Cardiac septum (tissue), 1 donor: ENCODE data around the gene PROSER2. TPM values are rescaled to one million over a fixed set of nuclear protein-coding genes. Genes with fewer than 3 reads are reported as not detected.

Experiments
- DNase-seq: peaks from one replicate; pipeline ENCODE4 v3.0.0-alpha.2; 2020; ENCODE audit warnings: low spot score
- intact Hi-C: fragments of 100-400 bp; cut with DNase I; formaldehyde crosslinking; loops from one replicate; pipeline ENCODE4 v1.14.0; 2022
- total RNA-seq: library from RNA; stranded (reverse); fragmentation: NEBNext Ultra II Directional; extraction: Animal tissue kit (Norgen Biotek cat#: 25700); gene quantifications from one replicate; pipeline ENCODE4 v1.2.1, GENCODE V29; 2021
- donor health status: DM: no; HTN: no; CAD: no.

The PROSER2 gene
- total RNA-seq, 1 donor from 2014 or later = 1.3 TPM

DNA sequence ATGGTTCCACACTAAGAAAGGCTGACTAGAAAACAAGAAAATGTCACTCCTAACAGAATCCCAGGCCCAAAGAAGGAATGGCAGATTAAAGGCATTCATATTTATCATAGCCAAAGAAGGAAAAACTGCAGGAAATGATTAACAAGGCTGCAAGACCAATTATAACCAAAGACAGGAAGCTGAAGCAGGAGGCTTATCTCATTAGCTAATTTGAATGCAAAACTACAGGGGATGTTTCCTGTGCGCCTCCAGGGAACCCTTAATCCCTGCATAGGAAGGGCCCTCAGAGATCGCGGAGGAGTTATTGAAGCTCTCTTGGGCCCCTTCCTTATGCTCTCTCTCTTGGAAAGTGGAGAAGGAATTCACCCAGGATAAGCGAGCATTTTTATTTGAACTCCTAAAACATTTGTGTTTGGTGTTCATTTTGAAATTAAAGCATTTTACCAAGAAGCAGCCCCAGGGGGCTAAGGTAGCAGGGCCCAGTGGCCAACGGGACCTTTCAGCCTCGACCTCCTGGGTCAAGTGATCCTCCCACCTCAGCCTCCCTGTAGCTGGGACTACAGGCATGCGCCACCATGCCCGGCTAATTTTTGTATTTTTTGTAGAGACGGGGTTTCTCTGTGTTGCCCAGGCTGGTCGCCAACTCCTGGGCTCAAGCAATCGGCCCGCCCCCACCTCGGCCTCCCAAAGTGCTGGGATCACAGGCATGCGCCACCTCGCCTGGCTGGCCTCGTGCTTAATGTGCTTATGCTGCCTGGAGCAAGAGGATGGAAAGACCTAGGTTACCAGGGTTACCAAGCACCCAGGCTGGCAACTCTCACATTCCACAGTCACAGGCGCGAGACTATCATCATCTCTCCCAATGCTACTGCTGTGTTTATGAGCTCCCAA lies 24.1 kb upstream of the PROSER2 start:
- no peak for DNase-seq
- intact Hi-C loops = no loop called here

DNA sequence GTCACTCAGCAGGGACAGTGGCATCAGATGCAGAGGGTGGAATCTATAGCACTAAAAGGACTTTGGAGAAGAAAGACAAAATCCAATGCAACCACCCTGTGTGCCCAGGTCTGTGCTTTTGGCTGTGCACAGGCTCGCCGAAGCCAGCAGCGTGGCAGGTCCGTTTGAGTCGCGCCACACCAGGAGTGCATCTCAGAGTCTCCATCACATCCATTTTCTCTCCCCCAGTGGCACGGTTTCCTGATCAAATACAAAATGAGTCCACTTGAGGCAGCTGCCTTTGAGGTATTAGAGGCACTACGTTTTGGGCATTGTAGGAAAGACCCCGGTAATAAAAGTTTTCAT lies 23.4 kb upstream of the PROSER2 start:
- DNase-seq = no peak
- intact Hi-C loops = no loop called here

DNA sequence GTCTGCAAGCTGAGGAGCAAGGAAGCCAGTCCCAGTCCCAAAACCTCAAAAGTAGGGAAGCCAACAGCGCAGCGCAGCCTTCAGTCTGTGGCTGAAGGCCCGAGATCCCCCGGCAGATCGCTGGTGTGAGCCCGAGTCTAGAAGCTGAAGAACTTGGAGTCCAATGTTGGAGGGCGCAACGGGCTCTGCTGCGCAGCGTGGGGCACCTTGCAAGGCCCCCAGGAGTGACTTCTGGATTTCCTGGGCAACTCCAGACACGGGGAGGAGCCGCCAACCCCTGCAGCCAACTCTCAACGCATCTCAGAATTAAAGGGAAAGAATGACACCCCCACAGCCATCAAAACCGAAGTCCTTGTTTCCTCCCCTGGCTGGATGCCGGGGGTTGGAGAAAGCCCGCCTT lies 18.8 kb upstream of the PROSER2 start:
- no peak for DNase-seq
- intact Hi-C loops = no loop called here

DNA sequence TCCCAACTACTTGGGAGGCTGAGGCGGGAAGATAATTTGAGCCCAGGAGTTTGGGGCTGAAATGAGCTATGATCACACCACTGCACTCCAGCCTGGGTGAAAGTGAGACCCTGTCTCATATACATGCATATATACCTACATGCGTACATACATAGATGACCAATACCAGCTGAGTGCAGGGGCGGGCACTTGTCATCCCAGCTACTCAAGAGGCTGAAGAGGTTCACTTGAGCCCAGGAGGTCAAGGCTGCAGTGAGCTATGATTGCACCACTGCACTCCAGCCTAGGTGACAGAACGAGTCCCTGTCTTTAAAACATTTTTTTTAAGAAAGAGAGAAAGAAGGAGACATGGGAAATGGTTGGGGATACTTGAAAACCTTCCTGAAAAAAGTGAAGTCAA lies 17.4 kb upstream of the PROSER2 start:
- intact Hi-C loops = no loop called here
- DNase-seq = no peak

DNA sequence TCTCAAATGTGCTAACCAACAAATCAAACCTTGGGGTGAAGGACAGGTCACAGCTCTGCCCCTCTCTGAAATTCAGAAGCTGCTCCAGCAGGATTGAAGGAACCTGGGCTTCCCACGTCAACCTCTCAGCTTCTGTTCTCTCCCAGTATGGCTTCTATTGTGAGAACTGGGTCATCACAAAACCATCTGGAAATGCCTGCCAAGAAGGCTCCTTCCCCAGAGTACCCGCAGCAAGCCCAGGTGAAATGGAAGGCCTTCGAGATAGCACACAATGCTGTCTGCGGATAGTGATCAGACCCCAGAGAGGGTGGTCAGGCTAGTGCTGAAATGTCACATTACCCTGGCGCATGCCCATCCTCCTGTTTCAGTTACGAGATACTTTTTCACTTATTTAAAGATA lies 16.4 kb upstream of the PROSER2 start:
- intact Hi-C loops = no loop called here
- no peak for DNase-seq

DNA sequence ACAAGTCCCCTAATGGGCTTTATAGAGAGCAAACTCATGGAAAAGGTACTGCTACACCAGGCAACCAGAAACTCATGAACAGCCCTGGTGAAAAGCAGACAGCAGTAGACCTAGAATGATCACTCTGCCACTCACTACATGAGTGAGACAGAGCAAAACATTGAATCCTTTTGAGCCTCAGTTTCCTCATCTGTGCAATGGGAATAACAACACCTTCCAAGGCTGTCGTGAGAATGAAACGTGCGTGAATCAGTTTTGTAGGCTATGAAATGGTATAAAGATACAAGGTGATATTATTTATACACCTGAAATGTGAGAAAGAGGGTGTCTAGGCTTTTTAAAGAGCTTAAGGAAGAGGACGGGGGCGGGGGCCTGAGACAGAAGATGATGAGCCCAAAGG lies 14.3 kb upstream of the PROSER2 start:
- intact Hi-C loops = no loop called here
- DNase-seq = no peak

DNA sequence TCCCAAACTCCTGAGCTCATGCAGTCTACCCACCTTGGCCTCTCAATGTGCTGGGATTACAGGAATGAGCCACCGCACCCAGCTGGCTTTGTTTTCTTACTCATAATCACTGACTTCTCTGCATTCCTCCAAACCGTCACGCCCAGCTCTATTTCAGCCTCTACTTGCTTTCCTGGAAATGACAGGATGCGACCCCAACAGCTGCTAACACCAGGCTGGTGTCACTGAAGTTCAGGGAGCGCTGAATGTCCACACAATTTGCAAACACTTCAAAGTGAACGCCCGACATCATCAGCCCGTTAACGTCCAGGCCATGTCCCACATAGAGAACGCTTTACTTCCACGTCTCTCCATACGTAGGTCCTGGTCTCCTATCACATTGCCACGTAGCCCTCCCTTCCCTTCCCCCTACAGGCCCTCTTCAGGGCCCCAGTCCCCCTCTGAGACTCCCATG lies 12.8 kb upstream of the PROSER2 start:
- intact Hi-C loops = no loop called here
- DNase-seq = no peak

DNA sequence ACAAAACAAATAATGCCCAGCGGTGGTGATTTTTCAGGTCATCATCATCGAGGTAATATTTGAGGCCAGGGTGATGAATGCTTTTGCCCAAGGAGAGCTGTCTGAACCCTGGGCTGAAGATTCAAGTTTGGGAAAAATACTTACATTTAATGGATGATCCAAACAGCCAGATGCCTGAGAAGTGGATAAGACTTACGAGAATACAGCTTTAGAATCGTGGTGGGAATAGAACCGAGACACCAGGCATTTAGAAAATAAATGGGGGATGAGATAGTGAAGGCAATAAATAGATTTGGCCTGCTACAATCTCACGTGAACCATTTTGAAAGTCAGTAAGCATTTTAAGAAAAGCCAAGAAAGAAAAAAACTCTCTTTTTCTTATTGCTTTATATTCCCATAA lies 12.2 kb upstream of the PROSER2 start:
- intact Hi-C loops = no loop called here
- no peak for DNase-seq

DNA sequence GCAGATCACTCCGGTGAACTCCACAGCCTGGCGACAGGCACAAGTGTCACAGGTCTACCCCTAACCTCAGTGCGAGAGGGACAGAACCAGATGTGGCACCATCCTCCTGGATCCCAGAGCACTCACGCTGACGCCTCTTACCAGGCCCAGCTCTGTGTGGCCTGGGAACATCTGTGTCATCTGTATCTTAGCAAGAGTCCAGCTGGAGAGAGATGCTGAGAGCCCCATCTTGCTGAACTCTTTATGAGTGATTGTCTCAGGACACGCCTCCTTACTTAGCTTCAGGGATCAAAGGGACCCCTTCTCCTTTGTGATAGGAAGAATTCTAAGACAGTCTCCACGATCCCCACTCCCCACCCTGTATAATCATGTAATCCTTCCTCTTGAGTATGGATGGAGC lies 10.0 kb upstream of the PROSER2 start:
- DNase-seq = no peak
- intact Hi-C loops = no loop called here

DNA sequence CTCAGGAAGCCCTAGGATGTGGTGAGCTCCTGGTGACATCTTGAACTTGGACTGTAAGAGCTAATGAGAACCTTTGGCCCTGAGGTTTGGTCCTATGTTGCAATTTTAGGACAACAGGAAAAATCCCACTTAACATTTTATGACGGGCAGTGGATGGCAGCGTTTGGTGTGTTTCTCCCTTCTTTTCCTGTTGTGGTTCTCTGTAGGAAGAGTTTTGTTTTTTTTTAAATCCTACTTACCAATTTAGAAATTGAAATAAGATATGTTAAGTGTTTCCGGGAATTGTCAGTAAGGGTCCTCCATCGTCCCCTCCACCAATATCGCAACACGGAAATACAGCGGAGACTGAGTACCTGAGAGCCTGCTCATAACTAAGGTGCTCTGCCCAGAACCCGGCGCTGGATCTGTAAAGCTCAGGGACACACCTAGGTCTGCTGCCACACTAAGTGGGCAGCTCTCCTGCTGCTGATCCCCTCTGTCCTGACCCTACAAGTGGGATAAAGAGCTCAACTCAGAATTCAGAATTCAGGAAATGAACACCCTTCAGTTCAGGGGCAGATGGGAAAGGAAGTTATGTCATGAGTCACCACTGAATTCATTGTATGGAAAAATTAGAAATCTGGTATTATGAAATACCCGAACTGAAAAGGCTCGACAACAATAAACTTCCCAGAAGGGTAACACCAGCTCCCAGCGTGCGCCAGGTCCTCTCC lies 9.1 kb upstream of the PROSER2 start:
- intact Hi-C loops = no loop called here
- no peak for DNase-seq

DNA sequence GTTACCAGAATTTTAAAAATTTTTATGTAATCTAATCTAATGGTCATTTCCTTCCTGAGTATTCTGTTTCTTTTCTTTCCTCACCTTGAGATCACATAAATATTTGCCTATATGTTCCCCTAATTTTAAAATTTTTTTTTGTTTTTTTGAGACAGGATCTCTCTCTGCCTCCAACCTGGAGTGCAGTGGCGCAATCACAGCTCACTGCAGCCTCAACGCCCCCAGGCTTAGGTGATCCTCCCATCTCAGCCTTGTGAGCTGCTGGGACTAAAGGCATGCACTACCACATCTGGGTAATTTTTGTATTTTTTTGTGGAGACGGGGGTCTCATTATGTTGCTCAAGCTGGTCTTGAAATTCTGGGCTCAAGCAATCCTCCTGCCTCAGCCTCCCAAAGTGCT lies 4.1 kb upstream of the PROSER2 start:
- intact Hi-C loops = no loop called here
- DNase-seq = no peak

DNA sequence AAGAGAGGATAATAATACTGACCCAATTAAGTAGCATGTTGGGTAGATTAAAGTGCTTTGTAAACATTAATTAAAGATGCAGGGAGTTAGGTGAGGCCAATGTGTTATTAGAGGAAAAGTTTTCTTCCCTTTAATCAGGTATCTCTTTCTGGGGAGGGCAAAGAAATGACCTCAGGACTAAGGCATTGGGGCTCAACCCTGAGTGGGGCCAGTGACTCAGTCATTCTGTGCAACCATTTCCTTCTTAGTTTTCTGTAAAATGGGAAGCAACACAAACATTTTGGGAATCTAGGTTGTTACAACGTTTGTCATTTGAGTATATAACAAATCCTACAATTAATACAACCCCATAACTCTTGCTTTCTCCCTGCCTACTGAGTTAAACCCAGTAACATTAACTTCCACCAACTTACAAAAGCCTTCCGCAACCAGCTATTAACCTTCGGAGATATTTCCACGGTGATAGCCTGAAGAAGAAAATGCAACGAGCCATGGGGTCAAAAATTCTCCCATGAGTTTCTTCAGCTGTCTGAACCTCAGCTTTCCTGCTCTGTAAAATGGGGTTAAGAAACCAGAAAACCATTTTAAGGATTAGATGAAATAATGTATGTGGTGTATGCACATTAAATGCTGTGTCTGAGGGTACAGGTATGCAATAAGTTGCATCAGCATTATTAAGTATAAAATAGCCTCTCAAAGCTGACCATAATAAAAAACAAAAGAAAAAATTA lies 965 bp upstream of the PROSER2 start:
- DNase-seq = no peak
- intact Hi-C loops = no loop called here

DNA sequence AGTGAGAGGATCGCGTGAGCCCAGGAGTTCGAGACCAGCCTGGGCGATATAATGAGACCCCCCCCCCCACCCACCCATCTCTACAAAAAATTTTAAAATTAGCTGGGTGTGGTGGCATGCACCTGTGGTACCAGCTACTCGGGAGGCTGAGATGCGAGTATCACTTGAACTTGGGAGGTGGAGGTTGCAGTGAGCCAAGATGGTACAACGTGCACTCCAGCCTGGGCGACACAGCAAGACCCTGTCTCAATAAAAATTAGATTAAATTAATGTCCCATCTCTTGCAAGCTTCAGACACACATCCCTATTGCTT lies 391 bp upstream of the PROSER2 start:
- intact Hi-C loops = no loop called here
- DNase-seq = no peak

DNA sequence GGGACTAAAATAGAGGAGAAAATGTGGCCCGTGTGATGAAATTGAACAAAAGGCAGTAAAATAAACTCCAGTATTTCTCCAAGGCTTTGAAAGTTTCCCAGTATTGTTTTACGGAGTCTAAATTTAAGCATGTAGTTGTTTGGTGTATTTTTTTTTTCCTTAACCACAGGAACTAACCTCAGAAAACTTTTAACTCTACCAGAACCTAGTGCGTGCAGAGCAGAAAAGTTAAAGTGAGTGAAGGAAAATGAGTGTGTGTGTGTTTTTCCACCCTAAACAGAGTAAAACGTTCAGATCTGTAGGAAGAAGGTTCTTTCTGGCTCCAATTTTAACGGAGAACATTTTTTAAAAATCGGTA lies 812 bp downstream of the PROSER2 start:
- intact Hi-C loops = no loop called here
- no peak for DNase-seq

DNA sequence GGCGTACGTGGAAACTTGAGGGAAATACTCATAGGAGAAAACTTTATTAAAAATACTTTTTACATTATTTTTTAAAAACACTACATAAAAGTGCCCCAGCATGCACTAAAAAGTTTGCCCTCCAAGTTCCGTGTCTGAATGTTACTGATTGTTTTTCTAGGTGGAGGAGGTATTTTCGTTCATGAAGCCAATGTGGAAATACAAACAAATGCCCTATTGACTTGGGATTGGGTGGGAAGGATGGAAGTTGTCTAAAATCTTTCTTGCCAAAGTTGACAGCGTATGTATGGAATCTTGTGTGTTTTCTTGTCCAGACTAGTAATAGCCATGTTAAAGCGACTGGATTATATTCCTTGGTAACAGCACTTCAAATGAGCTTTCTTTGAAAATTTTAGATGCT lies 1.2 kb downstream of the PROSER2 start:
- no peak for DNase-seq
- intact Hi-C loops = no loop called here

DNA sequence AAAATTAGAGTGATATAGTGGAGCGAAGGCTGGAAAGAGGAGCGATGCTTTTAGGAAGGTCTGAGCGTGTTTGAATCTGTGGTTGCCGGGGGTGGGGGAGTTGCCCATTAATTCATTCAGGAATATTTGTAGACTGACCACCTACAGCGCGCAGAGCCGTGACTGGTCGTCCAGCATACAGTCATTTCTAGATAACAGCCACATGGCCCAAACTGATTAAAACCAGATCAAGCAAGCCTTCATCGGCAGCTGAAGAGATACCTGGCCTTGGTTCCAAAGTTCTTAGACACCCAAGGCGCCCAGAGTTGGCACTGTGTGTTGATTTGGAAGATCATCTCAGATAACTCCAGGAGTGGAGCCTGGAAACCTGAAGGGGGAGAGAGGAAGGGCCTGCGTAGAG lies 1.7 kb downstream of the PROSER2 start:
- intact Hi-C loops = no loop called here

DNA sequence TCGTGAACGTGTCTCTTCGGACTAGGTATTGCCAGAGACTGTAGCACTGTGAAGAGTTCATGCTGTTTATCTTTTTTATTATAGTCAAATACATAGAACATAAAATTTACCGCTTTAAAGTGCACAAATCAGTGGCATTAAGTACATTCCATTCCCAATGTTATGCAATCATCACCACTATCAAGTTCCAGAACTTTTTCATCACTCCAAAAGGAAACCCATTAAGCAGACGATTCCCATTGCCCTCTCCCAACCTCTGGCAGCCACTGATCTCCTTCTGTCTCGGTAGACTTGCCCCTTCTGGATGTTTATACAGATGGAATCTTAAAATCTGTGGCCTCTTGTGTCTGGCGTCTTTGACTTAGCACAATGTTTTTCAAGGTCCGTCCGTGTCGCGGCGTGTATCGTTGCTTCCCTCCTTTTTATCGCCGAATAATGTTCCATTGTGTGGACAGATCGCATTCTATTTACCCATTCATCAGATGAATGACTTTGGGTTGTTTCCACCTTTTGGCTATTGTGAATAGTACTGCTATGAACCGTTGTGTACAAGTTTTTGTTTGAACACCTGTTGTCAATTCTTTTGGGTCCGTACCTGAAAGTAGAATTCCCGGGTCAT lies 2.7 kb downstream of the PROSER2 start:
- DNase-seq = no peak
- intact Hi-C loops = no loop called here

More for the DNA sequence above, 1.7 kb downstream of the PROSER2 start:
- DNase-seq = no peak

DNA sequence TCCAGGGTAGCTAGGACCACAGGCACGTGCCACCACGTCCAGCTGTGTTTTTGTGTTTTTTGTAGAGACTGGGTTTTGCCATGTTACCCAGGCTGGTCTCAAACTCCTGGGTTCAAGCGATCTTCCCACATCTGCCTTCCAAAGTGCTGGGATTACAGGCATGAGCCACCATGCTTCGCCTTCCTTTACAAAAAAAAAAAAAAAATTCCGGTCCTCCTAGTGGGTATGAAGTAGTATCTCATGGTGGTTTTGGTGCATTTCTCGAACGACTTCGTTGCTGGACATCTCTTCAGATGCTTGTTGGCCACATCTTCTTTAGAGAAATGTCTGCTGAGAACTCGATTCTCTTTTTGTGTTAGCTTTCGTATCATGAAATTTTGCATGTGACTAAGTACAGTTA lies 3.9 kb downstream of the PROSER2 start:
- intact Hi-C loops = no loop called here
- DNase-seq = no peak

DNA sequence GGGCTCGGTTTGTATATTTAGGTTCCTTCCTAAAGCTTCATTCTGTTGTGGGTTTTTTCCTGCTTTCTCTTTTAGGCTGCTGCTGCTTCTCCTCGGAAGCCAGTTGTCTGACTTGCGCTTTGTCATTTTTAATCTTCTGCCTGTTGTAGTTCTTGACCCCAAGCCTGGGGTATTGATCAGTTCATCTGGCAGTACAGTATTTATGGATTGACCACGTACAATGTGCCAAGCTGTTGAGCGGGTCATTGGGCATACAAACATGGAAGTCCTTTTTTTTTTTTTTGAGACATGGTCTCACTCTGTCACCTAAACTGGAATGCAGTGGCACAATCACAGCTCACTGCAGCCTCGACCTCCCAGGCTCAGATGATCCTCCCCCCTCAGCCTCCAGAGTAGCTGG lies 4.3 kb downstream of the PROSER2 start:
- intact Hi-C loops = no loop called here
- DNase-seq = no peak

DNA sequence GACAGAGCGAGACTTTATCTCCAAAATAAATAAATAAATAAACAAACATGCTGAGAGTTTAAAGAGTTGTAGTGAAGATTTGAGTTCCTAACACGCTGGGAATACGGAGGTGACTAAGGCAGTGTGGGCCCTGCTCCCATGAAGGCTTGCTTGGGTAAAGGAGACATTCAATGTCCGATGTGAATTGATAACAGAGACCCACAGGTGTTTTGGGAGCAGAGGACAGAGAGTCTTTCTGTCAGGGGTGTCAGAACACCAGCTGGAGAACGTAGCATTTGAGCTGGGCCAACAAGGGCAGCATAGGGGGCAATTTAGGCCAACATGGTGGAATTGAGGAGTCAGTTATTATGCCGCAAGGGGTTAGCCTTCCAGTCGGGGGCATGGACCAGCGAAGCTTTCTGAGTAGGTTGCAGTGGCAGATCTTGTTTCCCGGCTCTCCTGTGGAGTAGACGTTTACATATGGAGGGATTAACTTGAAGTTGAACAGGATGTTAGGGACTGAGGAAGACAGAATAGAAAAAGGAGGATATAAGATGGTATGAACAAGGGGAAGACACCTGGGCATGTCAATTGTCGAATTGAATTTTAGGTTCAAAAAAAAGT lies 5.6 kb downstream of the PROSER2 start:
- intact Hi-C loops = no loop called here
- no peak for DNase-seq
